HepG2 (cell line): ENCODE data around the gene SNIP1. TPM values are rescaled to one million over a fixed set of nuclear protein-coding genes. Genes with fewer than 3 reads are reported as not detected.

Experiments used
- AKAP8 ChIP-seq: sonication (generic); formaldehyde crosslinking; IDR thresholded peaks from 2 replicates; pipeline ENCODE4 v1.5.1; 2020; ENCODE audit warnings: mild to moderate bottlenecking, missing genetic modification reagents
- ARID2 ChIP-seq: sonication (generic); formaldehyde crosslinking; IDR thresholded peaks from 2 replicates; pipeline ENCODE4 v1.8.1; 2022; ENCODE audit warnings: mild to moderate bottlenecking, missing genetic modification reagents, borderline replicate concordance
- CENPBD1 ChIP-seq: sonication (generic); formaldehyde crosslinking; IDR thresholded peaks from 2 replicates; pipeline ENCODE4 v1.8.0; 2022; ENCODE audit warnings: missing genetic modification reagents, low read depth, mild to moderate bottlenecking, borderline replicate concordance
- DMAP1 ChIP-seq: IDR thresholded peaks from 2 replicates; pipeline ENCODE4 v1.6.1; 2016
- LBX2 ChIP-seq: sonication (generic); formaldehyde crosslinking; IDR thresholded peaks from 2 replicates; pipeline ENCODE4 v1.5.0; 2020; ENCODE audit warnings: missing genetic modification reagents, mild to moderate bottlenecking, borderline replicate concordance
- ZBTB46 ChIP-seq: sonication (generic); formaldehyde crosslinking; IDR thresholded peaks from 2 replicates; pipeline ENCODE4 v1.4.0; 2020; ENCODE audit warnings: mild to moderate bottlenecking, missing genetic modification reagents, borderline replicate concordance
- ZFP90 ChIP-seq: sonication (generic); formaldehyde crosslinking; IDR thresholded peaks from 2 replicates; pipeline ENCODE4 v1.8.0; 2022; ENCODE audit warnings: missing genetic modification reagents, mild to moderate bottlenecking, inconsistent platforms, borderline replicate concordance
- ZNF224 ChIP-seq: sonication (generic); formaldehyde crosslinking; IDR thresholded peaks from 2 replicates; pipeline ENCODE4 v1.5.0; 2020; ENCODE audit warnings: mild to moderate bottlenecking, missing genetic modification reagents
- ZNF343 ChIP-seq: sonication (generic); formaldehyde crosslinking; IDR thresholded peaks from 2 replicates; pipeline ENCODE4 v1.4.0; 2020; ENCODE audit warnings: mild to moderate bottlenecking, missing genetic modification reagents
- ZNF563 ChIP-seq: sonication (generic); formaldehyde crosslinking; IDR thresholded peaks from 2 replicates; pipeline ENCODE4 v1.8.0; 2022; ENCODE audit warnings: mild to moderate bottlenecking, moderate library complexity, missing genetic modification reagents
- ZNF619 ChIP-seq: sonication (generic); formaldehyde crosslinking; IDR thresholded peaks from 2 replicates; pipeline ENCODE4 v1.4.0; 2020; ENCODE audit warnings: mild to moderate bottlenecking, missing genetic modification reagents
- ZNF878 ChIP-seq: sonication (generic); formaldehyde crosslinking; IDR thresholded peaks from 2 replicates; pipeline ENCODE4 v1.8.1; 2023; ENCODE audit warnings: mild to moderate bottlenecking, missing genetic modification reagents, moderate library complexity
- polyA plus RNA-seq, 8 experiments: library from polyadenylated mRNA; depleted of rRNA in 3 of 8; stranded (reverse) in 7 of 8; unstranded in 1 of 8; fragments of >200 nt; fragmentation: Illumina TruSeq in 4 of 8; extraction: Trizol in 4 of 8; gene quantifications; 2 replicates each; pipeline versions ENCODE4 v1.2.1 to v1.2.3, GENCODE V29; 2011 to 2016; ENCODE audit warnings: low read depth in 4 of 8, missing spikeins in 1 of 8, mixed read lengths in 1 of 8; ENCODE audit not compliant: insufficient read depth in 1 of 8
- total RNA-seq, 5 experiments: library from RNA; depleted of rRNA; stranded (reverse); fragments of >200 nt; fragmentation: Illumina TruSeq; extraction: Trizol; gene quantifications; 2 replicates each; pipeline ENCODE4 v1.2.3, GENCODE V29; 2016; ENCODE audit warnings: low read depth in 1 of 5
- TF ChIP-seq, protein P1 (sequence below): sonication (generic); formaldehyde crosslinking; IDR thresholded peaks from 2 replicates; pipeline ENCODE4 v1.5.1; 2020; ENCODE audit warnings: mild to moderate bottlenecking, missing genetic modification reagents
- TF ChIP-seq, protein P2 (sequence below): sonication (generic); formaldehyde crosslinking; IDR thresholded peaks from 2 replicates; pipeline ENCODE4 v1.5.1; 2020; ENCODE audit warnings: mild to moderate bottlenecking, missing genetic modification reagents, borderline replicate concordance
- TF ChIP-seq, protein P3 (sequence below): sonication (generic); formaldehyde crosslinking; IDR thresholded peaks from 2 replicates; pipeline ENCODE4 v1.5.0; 2020; ENCODE audit warnings: missing genetic modification reagents

Gene SNIP1
- total and polyA plus RNA-seq, 2 of the 13 experiments (the other 11 are each of a cell fraction or from before 2014, with no cell fraction given) = 5.5 to 11.2 TPM

- TF ChIP-seq, protein P1, sequence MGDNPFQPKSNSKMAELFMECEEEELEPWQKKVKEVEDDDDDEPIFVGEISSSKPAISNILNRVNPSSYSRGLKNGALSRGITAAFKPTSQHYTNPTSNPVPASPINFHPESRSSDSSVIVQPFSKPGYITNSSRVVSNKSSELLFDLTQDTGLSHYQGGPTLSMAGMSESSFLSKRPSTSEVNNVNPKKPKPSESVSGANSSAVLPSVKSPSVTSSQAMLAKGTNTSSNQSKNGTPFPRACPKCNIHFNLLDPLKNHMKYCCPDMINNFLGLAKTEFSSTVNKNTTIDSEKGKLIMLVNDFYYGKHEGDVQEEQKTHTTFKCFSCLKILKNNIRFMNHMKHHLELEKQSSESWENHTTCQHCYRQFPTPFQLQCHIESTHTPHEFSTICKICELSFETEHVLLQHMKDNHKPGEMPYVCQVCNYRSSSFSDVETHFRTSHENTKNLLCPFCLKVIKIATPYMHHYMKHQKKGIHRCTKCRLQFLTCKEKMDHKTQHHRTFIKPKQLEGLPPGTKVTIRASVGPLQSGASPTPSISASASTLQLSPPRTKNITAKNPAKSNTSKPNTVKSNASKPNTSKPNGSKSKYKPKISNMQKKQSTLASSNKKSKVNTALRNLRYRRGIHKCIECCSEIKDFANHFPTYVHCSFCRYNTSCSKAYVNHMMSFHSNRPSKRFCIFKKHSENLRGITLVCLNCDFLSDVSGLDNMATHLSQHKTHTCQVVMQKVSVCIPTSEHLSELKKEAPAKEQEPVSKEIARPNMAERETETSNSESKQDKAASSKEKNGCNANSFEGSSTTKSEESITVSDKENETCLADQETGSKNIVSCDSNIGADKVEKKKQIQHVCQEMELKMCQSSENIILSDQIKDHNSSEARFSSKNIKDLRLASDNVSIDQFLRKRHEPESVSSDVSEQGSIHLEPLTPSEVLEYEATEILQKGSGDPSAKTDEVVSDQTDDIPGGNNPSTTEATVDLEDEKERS (CRISPR knock-in tag) = peak; percentile 82; the same call in 1 of the 2 replicates
- TF ChIP-seq ZNF343 (CRISPR knock-in tag) (no peak), ZFP90 (CRISPR knock-in tag) (0 out of 2 replicates have a peak, but pooled peaks have one; percentile 69), ZNF878 (no peak), ARID2 (CRISPR knock-in tag) (no peak), DMAP1 (CRISPR knock-in tag) (peak; percentile 77; the same call in 1 of the 2 replicates), AKAP8 (peak; percentile 27; the same call in 1 of the 2 replicates), ZNF224 (CRISPR knock-in tag) (0 out of 2 replicates have a peak, but pooled peaks have one; percentile 30), ZNF563 (CRISPR knock-in tag) (peak; percentile 16; the same call in 1 of the 2 replicates), LBX2 (no peak), CENPBD1 (CRISPR knock-in tag) (no peak), ZNF619 (CRISPR knock-in tag) (no peak), ZBTB46 (CRISPR knock-in tag) (no peak)
- TF ChIP-seq, protein P2, sequence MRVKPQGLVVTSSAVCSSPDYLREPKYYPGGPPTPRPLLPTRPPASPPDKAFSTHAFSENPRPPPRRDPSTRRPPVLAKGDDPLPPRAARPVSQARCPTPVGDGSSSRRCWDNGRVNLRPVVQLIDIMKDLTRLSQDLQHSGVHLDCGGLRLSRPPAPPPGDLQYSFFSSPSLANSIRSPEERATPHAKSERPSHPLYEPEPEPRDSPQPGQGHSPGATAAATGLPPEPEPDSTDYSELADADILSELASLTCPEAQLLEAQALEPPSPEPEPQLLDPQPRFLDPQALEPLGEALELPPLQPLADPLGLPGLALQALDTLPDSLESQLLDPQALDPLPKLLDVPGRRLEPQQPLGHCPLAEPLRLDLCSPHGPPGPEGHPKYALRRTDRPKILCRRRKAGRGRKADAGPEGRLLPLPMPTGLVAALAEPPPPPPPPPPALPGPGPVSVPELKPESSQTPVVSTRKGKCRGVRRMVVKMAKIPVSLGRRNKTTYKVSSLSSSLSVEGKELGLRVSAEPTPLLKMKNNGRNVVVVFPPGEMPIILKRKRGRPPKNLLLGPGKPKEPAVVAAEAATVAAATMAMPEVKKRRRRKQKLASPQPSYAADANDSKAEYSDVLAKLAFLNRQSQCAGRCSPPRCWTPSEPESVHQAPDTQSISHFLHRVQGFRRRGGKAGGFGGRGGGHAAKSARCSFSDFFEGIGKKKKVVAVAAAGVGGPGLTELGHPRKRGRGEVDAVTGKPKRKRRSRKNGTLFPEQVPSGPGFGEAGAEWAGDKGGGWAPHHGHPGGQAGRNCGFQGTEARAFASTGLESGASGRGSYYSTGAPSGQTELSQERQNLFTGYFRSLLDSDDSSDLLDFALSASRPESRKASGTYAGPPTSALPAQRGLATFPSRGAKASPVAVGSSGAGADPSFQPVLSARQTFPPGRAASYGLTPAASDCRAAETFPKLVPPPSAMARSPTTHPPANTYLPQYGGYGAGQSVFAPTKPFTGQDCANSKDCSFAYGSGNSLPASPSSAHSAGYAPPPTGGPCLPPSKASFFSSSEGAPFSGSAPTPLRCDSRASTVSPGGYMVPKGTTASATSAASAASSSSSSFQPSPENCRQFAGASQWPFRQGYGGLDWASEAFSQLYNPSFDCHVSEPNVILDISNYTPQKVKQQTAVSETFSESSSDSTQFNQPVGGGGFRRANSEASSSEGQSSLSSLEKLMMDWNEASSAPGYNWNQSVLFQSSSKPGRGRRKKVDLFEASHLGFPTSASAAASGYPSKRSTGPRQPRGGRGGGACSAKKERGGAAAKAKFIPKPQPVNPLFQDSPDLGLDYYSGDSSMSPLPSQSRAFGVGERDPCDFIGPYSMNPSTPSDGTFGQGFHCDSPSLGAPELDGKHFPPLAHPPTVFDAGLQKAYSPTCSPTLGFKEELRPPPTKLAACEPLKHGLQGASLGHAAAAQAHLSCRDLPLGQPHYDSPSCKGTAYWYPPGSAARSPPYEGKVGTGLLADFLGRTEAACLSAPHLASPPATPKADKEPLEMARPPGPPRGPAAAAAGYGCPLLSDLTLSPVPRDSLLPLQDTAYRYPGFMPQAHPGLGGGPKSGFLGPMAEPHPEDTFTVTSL (CRISPR knock-in tag) = no peak
- TF ChIP-seq, protein P3, sequence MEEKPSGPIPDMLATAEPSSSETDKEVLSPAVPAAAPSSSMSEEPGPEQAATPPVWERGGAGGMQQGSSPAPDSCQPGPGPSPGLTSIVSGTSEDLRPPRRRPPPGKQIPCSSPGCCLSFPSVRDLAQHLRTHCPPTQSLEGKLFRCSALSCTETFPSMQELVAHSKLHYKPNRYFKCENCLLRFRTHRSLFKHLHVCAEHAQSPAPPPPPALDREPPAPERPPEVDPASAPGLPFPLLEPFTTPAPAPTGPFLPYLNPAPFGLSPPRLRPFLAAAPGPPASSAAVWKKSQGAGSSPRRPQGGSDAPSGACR (CRISPR knock-in tag) = no peak
These were observed at the start of gene SNIP1 (continued) for GRCh38 chr1:37553927-37554808.
